OCI-LY3 (cell line): ENCODE data around the gene SRRM5.

Source experiments
- H2AFZ ChIP-seq: fragments of 200-600, 300-600 bp; shearing (Covaris generic); 2 replicates; pipeline ENCODE4 v1.6.0; 2014; ENCODE audit warnings: antibody characterized with exemption, low read depth, low read length
- H3K27ac ChIP-seq: fragments of 200-600, 300-600 bp; sonication (generic); 2 replicates; pipeline ENCODE4 v1.5.1; 2014; ENCODE audit warnings: mild to moderate bottlenecking, low read length, moderate library complexity, mixed read lengths
- H3K27me3 ChIP-seq: fragments of 200-600, 300-600 bp; sonication (generic); 2 replicates; pipeline ENCODE4 v1.6.1; 2014; ENCODE audit warnings: low read depth, low read length, mixed read lengths
- H3K36me3 ChIP-seq: fragments of 200-600, 300-600 bp; sonication (generic); replicated peaks from 2 replicates; pipeline ENCODE3; 2014; ENCODE audit warnings: low read depth, low read length, mixed read lengths
- H3K4me1 ChIP-seq: fragments of 300-600, 200-600 bp; sonication (generic); 2 replicates; pipeline ENCODE4 v1.6.1; 2014; ENCODE audit warnings: low read length, mixed read lengths
- H3K4me2 ChIP-seq: fragments of 200-600, 300-600 bp; sonication (generic); 2 replicates; pipeline ENCODE4 v1.6.1; 2014; ENCODE audit warnings: low read length, mixed read lengths
- H3K4me3 ChIP-seq: fragments of 300-600, 200-600 bp; sonication (generic); 2 replicates; pipeline ENCODE4 v1.5.1; 2014; ENCODE audit warnings: antibody characterized with exemption, mild to moderate bottlenecking, low read length, moderate library complexity
- H3K79me2 ChIP-seq: fragments of 300-600, 200-600 bp; shearing (Covaris generic); 2 replicates; pipeline ENCODE4 v1.6.1; 2014; ENCODE audit warnings: mild to moderate bottlenecking, low read length, mixed read lengths
- H3K9ac ChIP-seq: fragments of 300-600, 200-600 bp; shearing (Covaris generic); 2 replicates; pipeline ENCODE4 v1.6.0; 2014; ENCODE audit warnings: mild to moderate bottlenecking, low read length, moderate library complexity
- H3K9me3 ChIP-seq: fragments of 200-600, 300-600 bp; shearing (Covaris generic); 2 replicates; pipeline ENCODE4 v1.6.1; 2014; ENCODE audit warnings: low read length, mixed read lengths; ENCODE audit not compliant: insufficient read depth
- H4K20me1 ChIP-seq: fragments of 200-600, 300-600 bp; sonication (generic); 2 replicates; pipeline ENCODE4 v1.6.1; 2016; ENCODE audit warnings: low read length, mixed read lengths; ENCODE audit not compliant: insufficient read depth
- EZH2phosphoT487 ChIP-seq: fragments of 200-600 bp; shearing (Covaris generic); IDR thresholded peaks from 2 replicates; pipeline ENCODE4 v1.6.1; 2018; ENCODE audit warnings: antibody characterized with exemption, mixed run types, low read depth
- TF ChIP-seq, protein P1 (sequence below): fragments of 200-600, 300-600 bp; sonication (generic); IDR thresholded peaks from 2 replicates; pipeline ENCODE4 v1.5.1; 2014; ENCODE audit warnings: antibody characterized with exemption, low read length, low read depth

SRRM5 gene

DNA sequence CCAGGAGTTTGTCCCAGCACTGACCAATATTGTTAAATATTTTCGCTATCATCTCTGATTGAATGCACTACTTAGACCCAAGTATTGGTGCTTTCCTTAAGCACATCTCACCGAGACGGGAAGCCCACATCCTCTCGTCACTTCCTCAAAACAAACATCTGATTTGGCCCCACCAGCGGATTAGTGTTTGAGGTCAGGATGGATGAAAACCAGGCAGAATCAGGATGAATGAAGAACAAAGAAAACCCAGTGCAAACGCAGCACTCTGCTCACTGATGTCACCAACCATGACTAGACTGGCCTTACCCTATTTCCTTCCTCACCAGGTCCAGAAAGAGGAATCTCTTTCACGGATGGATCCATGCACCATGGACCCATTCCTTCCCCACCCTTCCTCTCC, 52.1 kb downstream of the SRRM5 start:
- no peak overlapping the region for H3K27ac ChIP-seq
- peak overlapping the region; percentile 40; the same call in 1 of the 2 replicates for H2AFZ ChIP-seq
- no peak overlapping the region for H3K9ac ChIP-seq

More for the DNA sequence above, 52.1 kb downstream of the SRRM5 start:
- Histone ChIP-seq H3K9me3 (no peaks in the 10 kb centered on the region), H4K20me1 (no peaks in the 10 kb centered on the region), H3K36me3 (no peaks in the 10 kb centered on the region), H3K4me2 (peak overlapping the region; percentile 45), H3K79me2 (no peaks in the 10 kb centered on the region), H3K4me1 (peaks cover 9% of the 10 kb centered on the region), H3K27me3 (no peaks in the 10 kb centered on the region), H3K4me3 (peak overlapping the region; percentile 18)
- no peak for TF ChIP-seq EZH2phosphoT487
- TF ChIP-seq, protein P1, sequence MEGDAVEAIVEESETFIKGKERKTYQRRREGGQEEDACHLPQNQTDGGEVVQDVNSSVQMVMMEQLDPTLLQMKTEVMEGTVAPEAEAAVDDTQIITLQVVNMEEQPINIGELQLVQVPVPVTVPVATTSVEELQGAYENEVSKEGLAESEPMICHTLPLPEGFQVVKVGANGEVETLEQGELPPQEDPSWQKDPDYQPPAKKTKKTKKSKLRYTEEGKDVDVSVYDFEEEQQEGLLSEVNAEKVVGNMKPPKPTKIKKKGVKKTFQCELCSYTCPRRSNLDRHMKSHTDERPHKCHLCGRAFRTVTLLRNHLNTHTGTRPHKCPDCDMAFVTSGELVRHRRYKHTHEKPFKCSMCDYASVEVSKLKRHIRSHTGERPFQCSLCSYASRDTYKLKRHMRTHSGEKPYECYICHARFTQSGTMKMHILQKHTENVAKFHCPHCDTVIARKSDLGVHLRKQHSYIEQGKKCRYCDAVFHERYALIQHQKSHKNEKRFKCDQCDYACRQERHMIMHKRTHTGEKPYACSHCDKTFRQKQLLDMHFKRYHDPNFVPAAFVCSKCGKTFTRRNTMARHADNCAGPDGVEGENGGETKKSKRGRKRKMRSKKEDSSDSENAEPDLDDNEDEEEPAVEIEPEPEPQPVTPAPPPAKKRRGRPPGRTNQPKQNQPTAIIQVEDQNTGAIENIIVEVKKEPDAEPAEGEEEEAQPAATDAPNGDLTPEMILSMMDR: no peak
